ENCODE results near the gene SLC30A2.

SLC30A2 gene

GRCh38 chr1:26003262-26003661 lies 42.7 kb downstream of the SLC30A2 start:
- in situ Hi-C loops (cut with MboI; ENCODE audit: low sequenced_read_pairs) = no loop called here

- in situ Hi-C loops (cut with MboI; ENCODE audit: low sequenced_read_pairs) = loop anchor here (10.0 kb wide), 1 partner anchor 104 kb away; no protein-coding TSS in a partner anchor
Measured at GRCh38 chr1:25999041-25999800, 46.7 kb downstream of the SLC30A2 start.

- in situ Hi-C loops (cut with MboI; ENCODE audit: low sequenced_read_pairs) = loop anchor here (10.0 kb wide), 1 partner anchor 103 kb away; no protein-coding TSS in a partner anchor
Measured at GRCh38 chr1:25997828-25998761, 47.8 kb downstream of the SLC30A2 start, which contains the start of gene PAFAH2. TSS of gene PAFAH2 (minus strand) at chr1:25998063. CDS start at chr1:25990816, 7,247 bp downstream.

GRCh38 chr1:25996966-25997827 lies 48.7 kb downstream of the SLC30A2 start:
- in situ Hi-C loops (cut with MboI; ENCODE audit: low sequenced_read_pairs) = loop anchor here (10.0 kb wide), 1 partner anchor 102 kb away; no protein-coding TSS in a partner anchor

- in situ Hi-C loops (cut with MboI; ENCODE audit: low sequenced_read_pairs) = loop anchor here (10.0 kb wide), 1 partner anchor 100 kb away; no protein-coding TSS in a partner anchor
Measured at GRCh38 chr1:25994402-25995150, 51.3 kb downstream of the SLC30A2 start.

- in situ Hi-C loops (cut with MboI; ENCODE audit: low sequenced_read_pairs) = loop anchor here (10.0 kb wide), 1 partner anchor 99 kb away; no protein-coding TSS in a partner anchor
Measured at GRCh38 chr1:25993197-25993951, 52.5 kb downstream of the SLC30A2 start.

GRCh38 chr1:25992689-25993171 lies 53.2 kb downstream of the SLC30A2 start:
- in situ Hi-C loops (cut with MboI; ENCODE audit: low sequenced_read_pairs) = loop anchor here (10.0 kb wide), 1 partner anchor 98 kb away; no protein-coding TSS in a partner anchor

- in situ Hi-C loops (cut with MboI; ENCODE audit: low sequenced_read_pairs) = loop anchor here (10.0 kb wide), 1 partner anchor 97 kb away; no protein-coding TSS in a partner anchor
Measured at GRCh38 chr1:25991937-25992688, 53.8 kb downstream of the SLC30A2 start.

- in situ Hi-C loops (cut with MboI; ENCODE audit: low sequenced_read_pairs) = loop anchor here (10.0 kb wide), 1 partner anchor 96 kb away; no protein-coding TSS in a partner anchor
Measured at GRCh38 chr1:25990702-25991395, 55.1 kb downstream of the SLC30A2 start.

- in situ Hi-C loops (cut with MboI; ENCODE audit: low sequenced_read_pairs) = loop anchor here (10.0 kb wide), 1 partner anchor 95 kb away; no protein-coding TSS in a partner anchor
Measured at GRCh38 chr1:25990251-25990650, 55.7 kb downstream of the SLC30A2 start.

- in situ Hi-C loops (cut with MboI; ENCODE audit: low sequenced_read_pairs) = loop anchor here (10.0 kb wide), 1 partner anchor 95 kb away; no protein-coding TSS in a partner anchor
Measured at GRCh38 chr1:25989440-25990234, 56.3 kb downstream of the SLC30A2 start.

GRCh38 chr1:25987951-25988350 lies 58.0 kb downstream of the SLC30A2 start:
- in situ Hi-C loops (cut with MboI; ENCODE audit: low sequenced_read_pairs) = no loop called here
